ENCODE data around the gene ACAT1. TPM values are rescaled to one million over a fixed set of nuclear protein-coding genes. Genes with fewer than 3 reads are reported as not detected.
A peak's percentile ranks its signal among the peaks of the same experiment; 100 is the strongest.

Gene ACAT1
- total RNA-seq, 2 experiments from 2014 or later: 13.8 to 18.5 TPM

DNA sequence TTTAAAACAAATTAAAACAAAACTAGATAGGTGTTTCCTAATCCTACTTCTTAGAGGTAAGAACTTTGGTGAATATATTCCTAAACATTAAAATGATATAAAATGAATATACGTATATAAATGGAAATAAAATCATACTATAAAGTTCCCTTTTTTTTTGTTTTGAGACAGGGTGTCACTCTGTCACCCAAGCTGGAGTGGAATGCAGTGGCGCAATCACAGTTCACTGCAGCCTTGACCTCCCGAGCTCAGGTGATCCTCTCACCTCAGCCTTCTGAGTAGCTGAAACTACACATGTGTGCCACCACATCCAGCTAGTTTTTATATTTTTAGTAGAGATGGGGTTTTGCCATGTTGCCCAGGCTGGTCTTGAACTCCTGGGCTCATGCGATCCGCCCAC, 56.2 kb downstream of the ACAT1 start:
- POLR2A ChIA-PET: interaction anchor here (1.0 kb wide), 1 partner anchor 31 kb away, joined by 3 read pairs; no protein-coding TSS in a partner anchor
- no peak overlapping the region for H3K4me3 ChIP-seq (ENCODE audit: low read length)
- Mint-ChIP-seq H3K27me3 (no peaks in the 10 kb centered on the region), H3K4me1 (ENCODE audit: low read depth) (peaks cover 16% of the 10 kb centered on the region), H3K4me3 (no peak overlapping the region), H3K27ac (no peak overlapping the region), H3K36me3 (ENCODE audit: low read depth) (peaks cover 95% of the 10 kb centered on the region), H3K9me3 (no peaks in the 10 kb centered on the region)
- CTCF ChIA-PET: interaction anchor here (1.2 kb wide), 1 partner anchor 15 kb away, joined by 3 read pairs; no protein-coding TSS in a partner anchor
- H3K9me3 ChIP-seq (ENCODE audit: control insufficient read depth in 1 of 2, insufficient read depth in 1 of 2, low read length in 2 of 2): no peaks in the 10 kb centered on the region
- H3K4me1 ChIP-seq (ENCODE audit: insufficient read depth, low read length): no peaks in the 10 kb centered on the region
- ATAC-seq (ENCODE audit: poor library complexity): no peak
- no peak for DNase-seq
- H3K27ac ChIP-seq (ENCODE audit: low read depth in 1 of 2, low read length in 2 of 2): no peak overlapping the region
- TF ChIP-seq, protein P1, sequence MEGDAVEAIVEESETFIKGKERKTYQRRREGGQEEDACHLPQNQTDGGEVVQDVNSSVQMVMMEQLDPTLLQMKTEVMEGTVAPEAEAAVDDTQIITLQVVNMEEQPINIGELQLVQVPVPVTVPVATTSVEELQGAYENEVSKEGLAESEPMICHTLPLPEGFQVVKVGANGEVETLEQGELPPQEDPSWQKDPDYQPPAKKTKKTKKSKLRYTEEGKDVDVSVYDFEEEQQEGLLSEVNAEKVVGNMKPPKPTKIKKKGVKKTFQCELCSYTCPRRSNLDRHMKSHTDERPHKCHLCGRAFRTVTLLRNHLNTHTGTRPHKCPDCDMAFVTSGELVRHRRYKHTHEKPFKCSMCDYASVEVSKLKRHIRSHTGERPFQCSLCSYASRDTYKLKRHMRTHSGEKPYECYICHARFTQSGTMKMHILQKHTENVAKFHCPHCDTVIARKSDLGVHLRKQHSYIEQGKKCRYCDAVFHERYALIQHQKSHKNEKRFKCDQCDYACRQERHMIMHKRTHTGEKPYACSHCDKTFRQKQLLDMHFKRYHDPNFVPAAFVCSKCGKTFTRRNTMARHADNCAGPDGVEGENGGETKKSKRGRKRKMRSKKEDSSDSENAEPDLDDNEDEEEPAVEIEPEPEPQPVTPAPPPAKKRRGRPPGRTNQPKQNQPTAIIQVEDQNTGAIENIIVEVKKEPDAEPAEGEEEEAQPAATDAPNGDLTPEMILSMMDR (IDR thresholded peaks at IDR 0.05): no peak
- H3K36me3 ChIP-seq (ENCODE audit: insufficient read depth, low read length): peaks cover 76% of the 10 kb centered on the region
- intact Hi-C loops (cut with DNase I, micrococcal nuclease): no loop called here
- H3K27me3 ChIP-seq (ENCODE audit: control insufficient read depth in 1 of 2, insufficient read depth in 2 of 2, low read length in 2 of 2): no peaks in the 10 kb centered on the region

DNA sequence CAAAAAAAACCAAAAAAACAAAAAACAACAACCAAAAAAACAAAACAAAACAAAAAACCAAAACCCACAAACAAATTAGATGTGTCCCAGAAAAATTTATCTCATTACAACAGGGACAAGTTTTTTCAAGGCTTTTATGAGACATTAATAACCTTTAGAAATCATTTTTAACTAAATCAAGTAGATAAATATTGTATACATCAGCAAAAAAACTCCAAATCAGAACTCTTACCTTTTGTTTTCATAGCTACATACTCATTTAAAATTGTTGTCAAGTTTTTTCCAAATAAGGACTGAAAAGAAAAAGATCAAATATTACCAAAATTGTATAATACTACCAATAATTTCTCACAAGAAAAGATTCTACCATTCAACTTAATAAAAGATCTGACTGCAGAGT, 72.4 kb downstream of the ACAT1 start:
- ATAC-seq (ENCODE audit: poor library complexity) (no peak), DNase-seq (no peak)
- peaks cover 41% of the 10 kb centered on the region for H3K4me1 Mint-ChIP-seq (ENCODE audit: low read depth)
- intact Hi-C loops (cut with DNase I, micrococcal nuclease): loop anchor here in 1 of 2 experiments (5.0 kb wide), 1 partner anchor 114 kb away; no protein-coding TSS in a partner anchor
- Histone ChIP-seq H3K27me3 (ENCODE audit: control insufficient read depth in 1 of 2, insufficient read depth in 2 of 2, low read length in 2 of 2) (no peaks in the 10 kb centered on the region), H3K4me3 (ENCODE audit: low read length) (no peak overlapping the region), H3K9me3 (ENCODE audit: control insufficient read depth in 1 of 2, insufficient read depth in 1 of 2, low read length in 2 of 2) (no peaks in the 10 kb centered on the region), H3K4me1 (ENCODE audit: insufficient read depth, low read length) (peaks cover 5% of the 10 kb centered on the region), H3K27ac (ENCODE audit: low read depth in 1 of 2, low read length in 2 of 2) (no peak overlapping the region), H3K36me3 (ENCODE audit: insufficient read depth, low read length) (peaks cover 79% of the 10 kb centered on the region)
- H3K36me3 Mint-ChIP-seq (ENCODE audit: low read depth): peaks cover 91% of the 10 kb centered on the region
- H3K9me3 Mint-ChIP-seq: no peaks in the 10 kb centered on the region
- TF ChIP-seq, protein P1 (IDR thresholded peaks at IDR 0.05): no peak
- CTCF ChIA-PET: interaction anchor here (0.7 to 1.3 kb wide), 2 partner anchors 10 to 29 kb away, joined by 3 read pairs; partner anchors contain the start of genes ATM and NPAT
- no peak overlapping the region for H3K4me3 Mint-ChIP-seq
- H3K27ac Mint-ChIP-seq: peak overlapping the region; percentile 53
- POLR2A ChIA-PET: interaction anchor here (0.7 kb wide), 1 partner anchor 19 kb away, joined by 3 read pairs; no protein-coding TSS in a partner anchor
- no peaks in the 10 kb centered on the region for H3K27me3 Mint-ChIP-seq

DNA sequence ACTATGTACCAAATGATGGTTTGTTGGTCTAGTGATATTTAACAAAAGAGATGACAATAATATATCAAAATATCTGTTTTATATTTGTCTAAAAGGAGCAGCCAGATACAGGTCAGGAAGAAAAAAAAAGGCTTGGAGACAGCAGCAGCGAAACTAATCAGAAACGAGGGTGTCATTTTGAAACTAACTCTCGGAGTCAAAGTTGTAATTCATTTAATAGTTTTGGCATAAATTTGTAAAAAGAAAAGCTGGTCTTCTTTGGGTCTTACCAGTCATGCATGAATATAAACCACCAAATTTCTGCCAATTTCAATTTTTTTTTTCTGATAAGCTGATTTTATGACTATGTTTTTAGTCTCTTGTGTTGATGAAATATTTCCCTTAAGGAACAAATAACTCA, 75.5 kb downstream of the ACAT1 start:
- no peak for ATAC-seq (ENCODE audit: poor library complexity)
- POLR2A ChIA-PET: interaction anchor here (0.7 kb wide), 1 partner anchor 10 kb away, joined by 3 read pairs; no protein-coding TSS in a partner anchor

More for the DNA sequence above, 75.5 kb downstream of the ACAT1 start:
- peak overlapping the region; percentile 57 for H3K27ac Mint-ChIP-seq
- Histone ChIP-seq H3K4me1 (ENCODE audit: insufficient read depth, low read length) (peaks cover 35% of the 10 kb centered on the region), H3K27me3 (ENCODE audit: control insufficient read depth in 1 of 2, insufficient read depth in 2 of 2, low read length in 2 of 2) (no peaks in the 10 kb centered on the region), H3K27ac (ENCODE audit: low read depth in 1 of 2, low read length in 2 of 2) (no peak overlapping the region), H3K9me3 (ENCODE audit: control insufficient read depth in 1 of 2, insufficient read depth in 1 of 2, low read length in 2 of 2) (no peaks in the 10 kb centered on the region), H3K36me3 (ENCODE audit: insufficient read depth, low read length) (peaks cover 68% of the 10 kb centered on the region), H3K4me3 (ENCODE audit: low read length) (no peak overlapping the region)
- TF ChIP-seq, protein P1 (IDR thresholded peaks at IDR 0.05): no peak
- no peak for DNase-seq
- H3K9me3 Mint-ChIP-seq: no peaks in the 10 kb centered on the region
- H3K4me3 Mint-ChIP-seq: no peak overlapping the region
- peaks cover 91% of the 10 kb centered on the region for H3K36me3 Mint-ChIP-seq (ENCODE audit: low read depth)
- H3K4me1 Mint-ChIP-seq (ENCODE audit: low read depth): peaks cover 67% of the 10 kb centered on the region
- H3K27me3 Mint-ChIP-seq: no peaks in the 10 kb centered on the region
- intact Hi-C loops (cut with DNase I, micrococcal nuclease): no loop called here
- CTCF ChIA-PET: interaction anchor here (1.0 to 1.8 kb wide), 3 partner anchors 10 to 25 kb away, joined by 3 to 4 read pairs (median 3); partner anchors contain the start of gene NPAT

Other genes with a start within 250 kb of the ACAT1 start
- not detected for gene RAB39A, start 193.1 kb upstream of the ACAT1 start, total RNA-seq
- gene CUL5, start 112.7 kb upstream of the ACAT1 start, total RNA-seq: 10 to 100 TPM; 65.5 to 67.6 TPM
- gene NPAT, start 101.1 kb downstream of the ACAT1 start, total RNA-seq: 10 to 100 TPM; 25.4 to 28.9 TPM
- 100 to 1,000 TPM; 307 to 329 TPM for gene ATM, start 101.5 kb downstream of the ACAT1 start, total RNA-seq

Measured in CD4-positive, alpha-beta T cell (primary cell).